GM21367 (cell line): ENCODE data around the gene RBBP4.
"Not testable (repeated sequence)": the region's sequence is repeated elsewhere in the genome, so short reads cannot be mapped to it uniquely, and the experiment has no call there.

Experiments
- ATAC-seq: cut with Tn5 transposase; IDR thresholded peaks from one replicate; pipeline ENCODE4 v1.9.1; 2021; ENCODE audit not compliant: unreplicated experiment

The RBBP4 gene

DNA sequence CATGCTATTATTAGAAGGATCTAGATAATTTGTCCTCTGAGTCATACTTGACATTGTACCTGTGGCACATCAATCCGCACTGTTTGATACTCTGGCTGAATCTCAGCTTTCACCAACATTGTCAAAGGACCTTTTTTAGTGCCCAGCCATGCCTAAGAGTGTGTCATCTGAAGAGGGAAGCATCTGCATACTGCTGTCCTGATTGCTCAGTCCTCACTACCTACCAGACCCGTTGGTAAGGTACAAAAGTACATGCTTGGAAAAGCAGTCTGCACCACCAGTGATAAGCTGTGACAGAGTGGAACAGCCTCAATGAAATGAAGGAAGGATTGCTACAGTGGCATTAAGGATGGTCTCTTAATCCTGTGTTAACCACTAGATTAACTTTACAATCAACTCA is 34.5 kb downstream of the RBBP4 start:
- no peak for ATAC-seq

- no peak for ATAC-seq
Observed at GRCh38 chr1:32686387-32686786, 35.4 kb downstream of the RBBP4 start.

DNA sequence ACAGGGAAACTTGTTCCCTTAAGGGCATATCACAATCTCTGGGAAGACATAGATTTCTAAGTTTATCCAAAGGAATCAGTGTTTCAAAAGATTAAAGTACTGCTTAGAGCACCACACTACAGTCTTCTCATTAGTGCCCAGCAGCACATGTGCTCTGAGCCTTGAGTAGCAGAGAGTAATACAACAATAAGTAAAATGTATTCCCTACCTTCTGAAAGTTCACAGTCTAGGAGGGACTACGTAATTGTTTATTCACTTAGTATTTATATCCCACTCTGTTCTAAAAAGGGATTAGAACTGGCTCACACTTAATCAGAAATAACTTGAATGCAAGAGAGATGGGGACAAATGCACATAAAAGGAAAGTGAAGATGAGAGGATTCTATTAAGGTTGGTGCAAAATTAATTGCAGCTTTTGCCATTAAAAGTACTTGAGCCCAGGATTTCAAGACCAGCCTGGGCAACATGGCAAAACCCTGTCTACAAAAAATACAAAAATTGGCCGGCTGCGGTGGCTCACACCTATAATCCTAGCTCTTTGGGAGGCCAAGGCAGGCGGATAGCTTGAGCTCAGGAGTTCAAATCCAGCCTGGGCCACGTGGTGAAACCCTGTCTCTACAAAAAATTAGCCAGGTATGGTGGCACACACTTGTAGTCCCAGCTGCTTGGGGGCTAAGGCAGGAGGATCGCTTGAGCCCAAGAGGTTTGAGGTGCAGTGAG is 42.6 kb downstream of the RBBP4 start:
- ATAC-seq: no peak

DNA sequence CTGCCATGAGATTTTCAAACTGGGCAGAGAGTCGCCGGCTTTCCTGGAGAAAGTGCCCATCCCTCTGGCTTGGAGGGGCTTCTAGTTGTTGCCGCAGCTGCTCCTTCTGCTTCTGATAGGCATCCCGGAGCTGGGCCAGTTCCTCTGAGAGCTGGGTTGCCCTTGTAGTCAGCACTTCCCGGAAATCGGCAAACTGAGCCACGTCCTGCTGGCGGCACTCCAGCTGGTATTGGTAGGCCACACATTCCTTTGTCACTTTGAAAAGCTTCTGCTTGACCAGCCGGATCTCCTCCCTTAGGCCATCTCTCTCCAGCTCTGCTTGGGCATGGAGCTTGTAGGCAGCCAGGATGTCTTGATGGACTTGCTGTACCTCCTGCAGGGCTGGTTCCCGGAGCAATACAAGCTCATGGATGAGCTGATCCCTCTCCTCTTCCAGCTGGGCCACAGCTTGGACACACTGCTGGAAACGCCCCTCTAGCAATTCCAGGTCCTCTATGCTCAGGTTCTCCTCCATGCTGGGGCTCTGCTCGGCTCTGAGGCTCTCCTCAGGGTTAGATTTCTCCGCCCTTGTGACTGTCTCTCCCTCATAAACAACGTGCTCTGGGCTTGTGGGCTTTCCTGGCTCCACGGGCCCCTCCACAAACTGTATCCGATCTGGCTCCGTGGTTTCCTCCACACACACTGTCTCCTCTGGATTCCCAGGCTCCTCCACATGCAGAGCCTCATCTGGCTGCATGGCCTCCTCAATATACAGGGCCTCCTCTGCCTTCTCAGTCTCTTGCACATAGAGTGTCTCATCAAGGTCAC is 44.3 kb downstream of the RBBP4 start:
- no peak for ATAC-seq

DNA sequence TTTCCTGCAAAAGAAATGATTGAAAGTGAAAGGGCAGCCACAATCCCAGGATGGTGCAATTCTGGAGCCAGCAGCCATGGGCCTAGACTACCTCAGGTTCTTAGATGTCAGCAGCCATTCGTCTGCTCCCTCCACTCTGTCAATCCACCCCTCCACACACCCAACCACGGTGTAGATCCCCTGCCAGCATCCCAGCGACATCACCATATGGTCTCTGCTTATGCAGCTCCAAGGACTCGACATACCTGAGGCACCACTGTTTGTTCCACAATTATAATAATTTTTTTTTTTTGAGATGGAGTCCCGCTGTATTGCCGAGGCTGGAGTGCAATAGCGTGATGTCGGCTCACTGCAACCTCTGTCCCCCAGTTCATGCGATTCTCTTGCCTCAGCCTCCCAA is 45.0 kb downstream of the RBBP4 start:
- ATAC-seq: no peak

- not testable (repeated sequence) for ATAC-seq
Observed at GRCh38 chr1:32696996-32697395, 46.0 kb downstream of the RBBP4 start.

GRCh38 chr1:32701421-32701911 is 50.5 kb downstream of the RBBP4 start:
- no peak for ATAC-seq

DNA sequence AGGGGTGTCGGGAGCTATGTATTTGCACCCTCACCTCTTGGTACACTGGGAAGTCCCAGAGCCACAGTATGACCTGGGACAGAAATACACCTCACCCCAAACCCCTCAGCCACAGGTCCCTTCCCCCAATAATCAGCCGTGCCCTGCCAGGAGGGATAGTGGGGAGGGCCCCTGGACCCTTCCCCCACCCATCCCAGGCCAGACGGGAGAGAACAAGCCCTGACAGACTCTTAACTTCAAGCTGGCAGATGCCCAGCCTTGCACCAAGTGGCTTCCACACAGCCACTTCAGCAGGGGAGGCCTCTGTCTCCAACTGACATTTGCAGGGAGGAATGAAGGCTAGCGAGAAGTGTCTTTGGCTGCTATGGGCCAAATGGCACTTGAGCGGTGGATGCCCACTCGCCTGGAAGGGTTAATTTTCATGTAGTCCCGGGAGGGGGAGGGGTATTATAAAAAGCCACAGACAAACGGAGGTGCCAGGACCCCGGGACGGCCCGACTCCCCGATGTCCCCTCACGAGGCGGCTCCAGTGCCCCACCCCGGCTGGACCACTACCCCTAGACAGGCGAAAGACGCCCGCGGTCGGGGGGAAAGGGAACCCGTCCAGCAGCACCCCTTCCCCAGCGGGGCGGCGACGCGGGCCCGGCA is 51.1 kb downstream of the RBBP4 start:
- no peak for ATAC-seq

DNA sequence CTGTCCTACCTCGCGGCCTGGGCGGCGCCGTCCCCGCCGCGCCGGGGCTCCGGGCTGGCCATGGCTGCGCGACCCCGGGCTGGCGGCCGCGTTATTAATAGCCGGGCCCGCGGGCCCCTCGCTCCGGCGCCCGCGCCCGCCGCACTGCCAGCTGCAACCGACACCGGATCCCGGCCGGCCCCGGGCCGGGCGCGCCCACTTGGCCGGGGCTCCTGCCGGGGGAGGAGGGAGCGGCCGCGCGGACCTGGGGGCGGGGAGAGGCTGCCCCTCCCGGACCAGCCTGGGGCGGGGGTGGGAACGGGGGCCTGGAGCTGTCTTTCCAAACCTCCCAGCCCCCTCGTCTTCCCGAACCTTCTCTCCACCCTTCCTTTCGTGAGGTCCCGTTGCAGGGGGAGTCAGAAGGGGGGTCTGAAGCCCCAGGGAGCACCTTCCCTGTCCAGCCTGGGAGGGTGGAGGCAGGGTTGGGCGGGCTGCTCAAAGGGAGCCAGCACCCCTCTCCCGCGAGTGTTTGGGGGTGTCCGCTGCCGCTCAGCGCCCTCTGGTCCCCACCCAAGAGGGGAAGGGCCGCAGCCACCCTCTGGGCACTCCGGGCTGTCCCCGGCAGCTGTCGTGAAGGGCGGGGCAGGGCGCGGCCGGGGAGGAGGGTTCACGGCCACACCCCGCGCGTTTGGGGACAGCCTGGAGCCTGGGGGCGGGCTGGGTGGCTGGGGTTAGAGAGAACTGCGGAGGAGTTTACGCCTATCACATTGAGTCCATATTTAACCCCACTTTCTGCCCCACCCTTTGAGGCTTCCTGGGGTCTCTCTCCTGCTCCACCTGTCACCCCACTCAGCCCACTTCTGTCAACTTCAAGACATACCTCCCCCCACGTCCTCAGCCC is 51.8 kb downstream of the RBBP4 start, which contains the start of gene SYNC:
Gene SYNC (minus strand): TSS at position 172 of the 880 bp plus-strand sequence. CDS start 110 bp downstream, at position 62.
- ATAC-seq: no peak

GRCh38 chr1:32703479-32704291 is 52.7 kb downstream of the RBBP4 start:
- ATAC-seq: no peak

- ATAC-seq: no peak
Observed at GRCh38 chr1:32705516-32705915, 54.5 kb downstream of the RBBP4 start.

DNA sequence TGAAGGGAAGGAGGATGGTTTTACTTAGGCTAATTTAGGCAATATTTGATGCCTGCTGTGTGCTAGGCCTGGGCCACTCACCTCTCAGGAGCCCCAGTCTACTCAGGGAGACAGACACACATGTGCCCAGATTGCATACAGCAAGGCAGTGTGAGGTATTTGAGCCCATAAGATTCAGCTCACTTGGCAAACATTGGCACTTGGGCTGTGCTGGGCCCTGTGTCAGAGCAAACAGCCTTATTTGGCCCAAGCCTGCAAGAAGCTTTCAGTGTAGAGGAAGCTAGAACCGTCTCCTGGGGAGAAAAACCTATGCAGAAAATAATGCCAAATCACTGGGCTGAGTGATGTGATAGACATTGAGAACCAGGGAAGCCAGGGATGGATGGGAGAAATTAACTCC is 55.5 kb downstream of the RBBP4 start:
- no peak for ATAC-seq

DNA sequence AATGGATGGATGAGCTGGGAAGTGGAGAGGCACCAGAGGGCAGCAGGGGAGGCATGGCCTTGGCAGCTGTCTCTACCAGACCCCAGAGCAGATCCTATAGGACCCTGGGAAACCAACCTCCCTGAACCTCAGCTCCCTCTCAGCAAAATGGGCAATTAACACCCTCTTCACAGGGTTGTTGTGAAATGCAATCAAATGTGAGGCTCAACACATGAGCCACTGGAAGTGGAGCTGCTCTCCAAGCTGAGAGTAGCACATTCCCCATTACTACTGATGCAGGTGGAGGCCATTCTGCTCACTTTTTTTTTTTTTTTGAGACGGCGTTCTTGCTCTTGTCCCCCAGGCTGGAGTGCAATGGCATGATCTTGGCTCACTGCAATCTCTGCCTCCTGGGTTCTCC is 58.1 kb downstream of the RBBP4 start:
- ATAC-seq: no peak

- no peak for ATAC-seq
Observed at GRCh38 chr1:32709476-32709875, 58.5 kb downstream of the RBBP4 start.

DNA sequence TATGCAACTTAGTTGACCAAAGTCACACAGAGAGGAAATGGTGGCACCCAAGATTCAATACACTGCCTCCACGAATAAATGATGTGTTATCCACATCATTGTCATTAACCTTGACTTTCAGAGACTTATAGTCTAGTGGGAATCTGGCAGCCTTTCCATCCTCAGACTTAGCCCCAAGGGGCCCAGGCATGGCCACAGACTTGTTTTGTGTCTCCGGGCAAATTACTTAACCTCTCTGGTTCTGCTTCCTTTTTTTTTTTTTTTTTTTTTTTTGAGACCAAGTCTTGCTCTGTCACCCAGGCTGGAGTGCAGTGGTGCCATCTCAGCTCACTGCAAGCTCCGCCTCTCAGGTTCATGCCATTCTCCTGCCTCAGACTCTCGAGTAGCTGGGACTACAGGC is 60.2 kb downstream of the RBBP4 start:
- not testable (repeated sequence) for ATAC-seq

- ATAC-seq: no peak
Observed at GRCh38 chr1:32713081-32713480, 62.1 kb downstream of the RBBP4 start.

DNA sequence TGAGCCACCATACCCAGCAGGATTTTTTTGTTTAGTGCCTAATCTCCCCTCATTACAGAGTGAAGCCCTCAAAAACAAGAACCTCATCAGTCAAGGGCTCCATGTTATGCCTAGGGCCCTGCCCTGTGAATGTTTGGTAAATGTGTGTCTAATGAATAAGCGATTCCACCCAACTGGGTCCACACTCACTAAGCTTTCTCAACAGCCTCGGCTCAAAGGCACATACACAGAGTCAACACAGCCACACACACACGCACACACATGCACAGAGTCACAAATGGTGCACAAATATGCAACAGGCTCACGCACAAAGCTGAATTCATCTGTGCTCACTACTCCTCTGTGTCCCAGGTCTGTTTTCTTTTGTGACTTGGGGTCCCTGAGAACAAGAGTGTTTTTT is 63.3 kb downstream of the RBBP4 start:
- ATAC-seq: no peak

DNA sequence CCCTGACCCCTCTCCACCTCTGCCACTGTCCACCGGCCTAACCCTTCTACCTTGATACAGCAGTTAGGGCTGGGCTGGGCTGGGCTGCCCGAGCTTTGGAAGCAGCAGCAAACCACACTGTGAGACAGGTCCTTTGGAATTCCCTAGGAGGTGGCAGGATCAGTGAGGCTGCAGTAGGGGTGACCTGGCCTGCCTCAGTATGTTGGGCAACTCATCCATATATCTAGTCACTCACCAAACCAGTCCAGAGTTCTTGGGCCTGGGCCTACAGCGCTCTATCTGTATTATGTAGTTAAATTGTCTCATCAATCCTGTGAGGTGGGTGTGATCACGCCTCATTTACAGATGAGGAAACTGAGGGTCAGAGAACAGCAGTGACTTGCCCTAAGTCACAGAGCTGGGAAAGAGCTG is 64.9 kb downstream of the RBBP4 start:
- no peak for ATAC-seq

- no peak for ATAC-seq
Observed at GRCh38 chr1:32716312-32717148, 65.5 kb downstream of the RBBP4 start.
